Progenitor cell of endocrine pancreas (in vitro differentiated cells): Measurements from ENCODE around the gene COBL. TPM values are rescaled to one million over a fixed set of nuclear protein-coding genes. Genes with fewer than 3 reads are reported as not detected.
A peak's percentile ranks its signal among the peaks of the same experiment; 100 is the strongest.

ENCODE experiments used
- DNase-seq: peaks from one replicate; pipeline ENCODE4 v3.0.0; 2021; ENCODE audit warnings: low spot score; ENCODE audit not compliant: unreplicated experiment
- H3K27ac Mint-ChIP-seq: 2 replicates; pipeline ENCODE4 v1.8.0; 2021; ENCODE audit warnings: mild to moderate bottlenecking, moderate library complexity, mixed read lengths
- H3K27me3 Mint-ChIP-seq: 2 replicates; pipeline ENCODE4 v1.8.0; 2021; ENCODE audit warnings: mixed read lengths
- H3K36me3 Mint-ChIP-seq: 2 replicates; pipeline ENCODE4 v1.8.0; 2022; ENCODE audit warnings: mixed read lengths; ENCODE audit not compliant: insufficient read depth
- H3K4me1 Mint-ChIP-seq: 2 replicates; pipeline ENCODE4 v1.8.0; 2021; ENCODE audit warnings: low read depth, mixed read lengths
- H3K4me3 Mint-ChIP-seq: 2 replicates; pipeline ENCODE4 v1.8.0; 2021; ENCODE audit warnings: low read depth, mild to moderate bottlenecking, moderate library complexity, mixed read lengths
- H3K9me3 Mint-ChIP-seq: 2 replicates; pipeline ENCODE4 v1.8.0; 2021; ENCODE audit warnings: low read depth, mixed read lengths
- CTCF ChIP-seq: fragments of 200-600 bp; sonication (generic); IDR thresholded peaks from one replicate; pipeline ENCODE4 v1.5.0; 2021; ENCODE audit warnings: antibody characterized with exemption, mild to moderate bottlenecking; ENCODE audit not compliant: unreplicated experiment
- total RNA-seq: library from RNA; stranded (reverse); gene quantifications from 2 replicates; pipeline ENCODE4 v1.2.1, GENCODE V29; 2021

COBL gene
- total RNA-seq, 1 donor from 2014 or later: 21.3 TPM

GRCh38 chr7:51025668-51026067 is 290.9 kb downstream of the COBL start:
- Mint-ChIP-seq H3K4me3 (no peak overlapping the region), H3K27me3 (no peaks in the 10 kb centered on the region), H3K4me1 (no peaks in the 10 kb centered on the region), H3K9me3 (no peaks in the 10 kb centered on the region), H3K36me3 (peaks cover 2% of the 10 kb centered on the region), H3K27ac (no peak overlapping the region)
- no peak for DNase-seq
- TF ChIP-seq CTCF: no peak

- no peak overlapping the region for H3K4me3 Mint-ChIP-seq
- no peaks in the 10 kb centered on the region for H3K9me3 Mint-ChIP-seq
- peak; percentile 4 for DNase-seq
- TF ChIP-seq CTCF: no peak
- peaks cover 2% of the 10 kb centered on the region for H3K36me3 Mint-ChIP-seq
- H3K27ac Mint-ChIP-seq: no peak overlapping the region
- no peaks in the 10 kb centered on the region for H3K27me3 Mint-ChIP-seq
- H3K4me1 Mint-ChIP-seq: no peaks in the 10 kb centered on the region
Measured at GRCh38 chr7:51024867-51025266, 291.7 kb downstream of the COBL start.

- Mint-ChIP-seq H3K4me3 (no peak overlapping the region), H3K4me1 (no peaks in the 10 kb centered on the region), H3K27ac (no peak overlapping the region), H3K9me3 (no peaks in the 10 kb centered on the region), H3K36me3 (peaks cover 2% of the 10 kb centered on the region), H3K27me3 (no peaks in the 10 kb centered on the region)
- peak; percentile 6 for DNase-seq
- TF ChIP-seq CTCF: no peak
Measured at GRCh38 chr7:51023547-51023946, 293.1 kb downstream of the COBL start.

GRCh38 chr7:51022821-51023220 is 293.8 kb downstream of the COBL start:
- no peaks in the 10 kb centered on the region for H3K4me1 Mint-ChIP-seq
- no peaks in the 10 kb centered on the region for H3K27me3 Mint-ChIP-seq
- H3K4me3 Mint-ChIP-seq: no peak overlapping the region
- no peak for TF ChIP-seq CTCF
- no peak for DNase-seq
- no peaks in the 10 kb centered on the region for H3K9me3 Mint-ChIP-seq
- peaks cover 2% of the 10 kb centered on the region for H3K36me3 Mint-ChIP-seq
- H3K27ac Mint-ChIP-seq: no peak overlapping the region

- no peaks in the 10 kb centered on the region for H3K9me3 Mint-ChIP-seq
- H3K27me3 Mint-ChIP-seq: no peaks in the 10 kb centered on the region
- DNase-seq: no peak
- H3K27ac Mint-ChIP-seq: no peak overlapping the region
- H3K4me1 Mint-ChIP-seq: no peaks in the 10 kb centered on the region
- H3K36me3 Mint-ChIP-seq: peaks cover 2% of the 10 kb centered on the region
- TF ChIP-seq CTCF: no peak
- no peak overlapping the region for H3K4me3 Mint-ChIP-seq
Measured at GRCh38 chr7:51021906-51022570, 294.6 kb downstream of the COBL start.
